Neutrophil (primary cell): ENCODE results near the gene PDE6A.

Experiments
- H3K27ac ChIP-seq: fragments of 200-600 bp; sonication (generic); 2 replicates; pipeline ENCODE4 v1.5.1; 2016; ENCODE audit warnings: mild to moderate bottlenecking, moderate library complexity
- H3K27me3 ChIP-seq: fragments of 200-600 bp; sonication (generic); 2 replicates; pipeline ENCODE4 v1.6.0; 2016; ENCODE audit warnings: mild to moderate bottlenecking
- H3K36me3 ChIP-seq: fragments of 200-600 bp; sonication (generic); 2 replicates; pipeline ENCODE4 v1.5.1; 2017
- H3K4me1 ChIP-seq, 2 experiments: fragments of 200-600 bp in 1 of 2; sonication (generic) in 1 of 2; 1 replicate in 1 of 2; 2 replicates in 1 of 2; pipeline versions ENCODE4 v1.5.1 to v1.6.1; 2013 to 2016; ENCODE audit warnings: low read depth in 1 of 2, low read length in 1 of 2, mild to moderate bottlenecking in 1 of 2, moderate library complexity in 1 of 2; ENCODE audit not compliant: control insufficient read depth in 1 of 2, insufficient read depth in 1 of 2
- H3K4me3 ChIP-seq, 2 experiments: fragments of 200-600 bp in 1 of 2; sonication (generic) in 1 of 2; 1 replicate in 1 of 2; 2 replicates in 1 of 2; pipeline ENCODE4 v1.5.1; 2013 to 2016; ENCODE audit warnings: low read depth in 1 of 2, low read length in 1 of 2, mild to moderate bottlenecking in 1 of 2, moderate library complexity in 1 of 2
- H3K9me3 ChIP-seq: fragments of 200-600 bp; sonication (generic); 2 replicates; pipeline ENCODE4 v1.5.1; 2016
- CTCF ChIP-seq: fragments of 200-600 bp; sonication (generic); IDR thresholded peaks from 2 replicates; pipeline ENCODE4 v1.5.1; 2016; ENCODE audit warnings: antibody characterized with exemption

The PDE6A gene

GRCh38 chr5:149831492-149831891, 113.1 kb downstream of the PDE6A start:
- TF ChIP-seq CTCF: no peak
- Histone ChIP-seq H3K27ac (no peak overlapping the region), H3K4me3 (no peak overlapping the region), H3K27me3 (no peaks in the 10 kb centered on the region), H3K9me3 (no peaks in the 10 kb centered on the region), H3K36me3 (no peaks in the 10 kb centered on the region), H3K4me1 (peaks cover 0 to 5% of the 10 kb centered on the region in 2 experiments)

- Histone ChIP-seq H3K27ac (no peak overlapping the region), H3K36me3 (no peaks in the 10 kb centered on the region), H3K4me1 (peaks cover 0 to 5% of the 10 kb centered on the region in 2 experiments), H3K27me3 (no peaks in the 10 kb centered on the region), H3K9me3 (no peaks in the 10 kb centered on the region), H3K4me3 (no peak overlapping the region)
- TF ChIP-seq CTCF: no peak
Observed at GRCh38 chr5:149830579-149830978, 114.0 kb downstream of the PDE6A start.

- no peaks in the 10 kb centered on the region for H3K36me3 ChIP-seq
- H3K9me3 ChIP-seq: no peaks in the 10 kb centered on the region
- H3K27me3 ChIP-seq: no peaks in the 10 kb centered on the region
- no peak overlapping the region for H3K27ac ChIP-seq
- H3K4me3 ChIP-seq: no peak overlapping the region
- no peak for TF ChIP-seq CTCF
- peaks cover 0 to 5% of the 10 kb centered on the region in 2 experiments for H3K4me1 ChIP-seq
Observed at GRCh38 chr5:149829954-149830353, 114.6 kb downstream of the PDE6A start.

GRCh38 chr5:149828161-149829011, 116.2 kb downstream of the PDE6A start:
- Histone ChIP-seq H3K9me3 (no peaks in the 10 kb centered on the region), H3K27me3 (no peaks in the 10 kb centered on the region), H3K27ac (no peak overlapping the region), H3K4me1 (peaks cover 0 to 5% of the 10 kb centered on the region in 2 experiments), H3K36me3 (no peaks in the 10 kb centered on the region), H3K4me3 (no peak overlapping the region)
- peak; percentile 70 for TF ChIP-seq CTCF

GRCh38 chr5:149827546-149827945, 117.0 kb downstream of the PDE6A start:
- TF ChIP-seq CTCF: no peak
- no peak overlapping the region for H3K4me3 ChIP-seq
- H3K4me1 ChIP-seq: peaks cover 0 to 5% of the 10 kb centered on the region in 2 experiments
- H3K9me3 ChIP-seq: no peaks in the 10 kb centered on the region
- H3K27me3 ChIP-seq: no peaks in the 10 kb centered on the region
- no peak overlapping the region for H3K27ac ChIP-seq
- no peaks in the 10 kb centered on the region for H3K36me3 ChIP-seq
